ENCODE data around the gene STEAP1B. TPM values are rescaled to one million over a fixed set of nuclear protein-coding genes. Genes with fewer than 3 reads are reported as not detected.
"Not testable (repeated sequence)": the region's sequence is repeated elsewhere in the genome, so short reads cannot be mapped to it uniquely, and the experiment has no call there.

STEAP1B gene
- polyA plus RNA-seq, 4 donors: 1.4 to 3.4 (median 1.7) TPM

GRCh38 chr7:22460363-22460988 lies 39.5 kb downstream of the STEAP1B start:
- no peak for DNase-seq (ENCODE audit: low read depth in 4 of 4, low spot score in 3 of 4)

- no peak for DNase-seq (ENCODE audit: low read depth in 4 of 4, low spot score in 3 of 4)
Measured at GRCh38 chr7:22457471-22457870, 42.5 kb downstream of the STEAP1B start.

- no peak for DNase-seq (ENCODE audit: low read depth in 4 of 4, low spot score in 3 of 4)
Measured at GRCh38 chr7:22454446-22454845, 45.5 kb downstream of the STEAP1B start.

- no peak for DNase-seq (ENCODE audit: low read depth in 4 of 4, low spot score in 3 of 4)
Measured at GRCh38 chr7:22452960-22453558, 46.9 kb downstream of the STEAP1B start.

GRCh38 chr7:22452142-22452959 lies 47.6 kb downstream of the STEAP1B start:
- peak in 2 of 4 donors; percentile 45 to 52 for DNase-seq (ENCODE audit: low read depth in 4 of 4, low spot score in 3 of 4)

- DNase-seq (ENCODE audit: low read depth in 4 of 4, low spot score in 3 of 4): not testable (repeated sequence)
Measured at GRCh38 chr7:22450013-22450412, 50.0 kb downstream of the STEAP1B start.

GRCh38 chr7:22447762-22448161 lies 52.2 kb downstream of the STEAP1B start:
- no peak for DNase-seq (ENCODE audit: low read depth in 4 of 4, low spot score in 3 of 4)

- DNase-seq (ENCODE audit: low read depth in 4 of 4, low spot score in 3 of 4): no peak
Measured at GRCh38 chr7:22447008-22447407, 53.0 kb downstream of the STEAP1B start.

GRCh38 chr7:22445853-22446252 lies 54.1 kb downstream of the STEAP1B start:
- DNase-seq (ENCODE audit: low read depth in 4 of 4, low spot score in 3 of 4): no peak

GRCh38 chr7:22445140-22445743 lies 54.7 kb downstream of the STEAP1B start:
- DNase-seq (ENCODE audit: low read depth in 4 of 4, low spot score in 3 of 4): peak in 2 of 4 donors; percentile 51 to 52

- no peak for DNase-seq (ENCODE audit: low read depth in 4 of 4, low spot score in 3 of 4)
Measured at GRCh38 chr7:22444181-22444971, 55.6 kb downstream of the STEAP1B start.

- DNase-seq (ENCODE audit: low read depth in 4 of 4, low spot score in 3 of 4): no peak
Measured at GRCh38 chr7:22443370-22444180, 56.4 kb downstream of the STEAP1B start.

- no peak for DNase-seq (ENCODE audit: low read depth in 4 of 4, low spot score in 3 of 4)
Measured at GRCh38 chr7:22442882-22443369, 57.1 kb downstream of the STEAP1B start.

- no peak for DNase-seq (ENCODE audit: low read depth in 4 of 4, low spot score in 3 of 4)
Measured at GRCh38 chr7:22442187-22442881, 57.7 kb downstream of the STEAP1B start.

GRCh38 chr7:22441157-22441556 lies 58.8 kb downstream of the STEAP1B start:
- DNase-seq (ENCODE audit: low read depth in 4 of 4, low spot score in 3 of 4): no peak

- no peak for DNase-seq (ENCODE audit: low read depth in 4 of 4, low spot score in 3 of 4)
Measured at GRCh38 chr7:22438994-22439393, 61.0 kb downstream of the STEAP1B start.

- DNase-seq (ENCODE audit: low read depth in 4 of 4, low spot score in 3 of 4): not testable (repeated sequence)
Measured at GRCh38 chr7:22436552-22436951, 63.4 kb downstream of the STEAP1B start.

GRCh38 chr7:22435720-22436119 lies 64.3 kb downstream of the STEAP1B start:
- DNase-seq (ENCODE audit: low read depth in 4 of 4, low spot score in 3 of 4): no peak

GRCh38 chr7:22435105-22435504 lies 64.9 kb downstream of the STEAP1B start:
- no peak for DNase-seq (ENCODE audit: low read depth in 4 of 4, low spot score in 3 of 4)

All from left renal pelvis (tissue), 4 donors.